Measurements from ENCODE around the gene BCL11A.

- no peak for TF ChIP-seq CTCF (IDR thresholded peaks at IDR 0.05)
- no peak for TF ChIP-seq POLR2A (IDR thresholded peaks at IDR 0.05)
Observed at GRCh38 chr2:60540074-60540473, 13.4 kb downstream of the BCL11A start.

Data from esophagus squamous epithelium (tissue), 4 donors.